CD14-positive monocyte (primary cell): ENCODE data around the gene NPHS2. TPM values are rescaled to one million over a fixed set of nuclear protein-coding genes. Genes with fewer than 3 reads are reported as not detected.

Source experiments
- DNase-seq, 3 donors: peaks; one replicate each; pipeline ENCODE4 v3.0.0-alpha.2; 2011 to 2022
- H2AFZ ChIP-seq: 2 replicates; pipeline ENCODE4 v1.6.0; 2012; ENCODE audit warnings: mild to moderate bottlenecking, low read depth, low read length, inconsistent platforms; ENCODE audit not compliant: insufficient read depth, poor library complexity, severe bottlenecking
- H3K27ac ChIP-seq, 2 donors: 1 replicate in 1 of 2; 2 replicates in 1 of 2; pipeline ENCODE4 v1.5.1; 2012 to 2013; ENCODE audit warnings: low read length in 2 of 2, control low read depth in 1 of 2, inconsistent platforms in 1 of 2, low read depth in 1 of 2, mild to moderate bottlenecking in 1 of 2
- H3K27me3 ChIP-seq, 2 donors: one replicate each; pipeline versions ENCODE4 v1.6.0 to v1.6.1; 2011 to 2013; ENCODE audit warnings: low read length in 2 of 2; ENCODE audit not compliant: control insufficient read depth in 2 of 2, insufficient read depth in 2 of 2
- H3K36me3 ChIP-seq, 2 donors: replicated peaks in 1 of 2; 1 replicate in 1 of 2; 2 replicates in 1 of 2; pipeline versions ENCODE4 v1.5.1 to v1.6.1; 2012 to 2013; ENCODE audit warnings: low read length in 2 of 2, control low read depth in 1 of 2, inconsistent platforms in 1 of 2, mild to moderate bottlenecking in 1 of 2; ENCODE audit not compliant: insufficient read depth in 2 of 2, control insufficient read depth in 1 of 2
- H3K4me1 ChIP-seq, 2 donors: 1 replicate in 1 of 2; 2 replicates in 1 of 2; pipeline versions ENCODE4 v1.5.1 to v1.6.1; 2012 to 2013; ENCODE audit warnings: low read length in 2 of 2, control low read depth in 1 of 2, inconsistent platforms in 1 of 2, mild to moderate bottlenecking in 1 of 2, moderate library complexity in 1 of 2; ENCODE audit not compliant: insufficient read depth in 2 of 2, control insufficient read depth in 1 of 2
- H3K4me2 ChIP-seq: replicated peaks from 2 replicates; pipeline ENCODE3; 2012; ENCODE audit warnings: low read length, moderate library complexity, mild to moderate bottlenecking; ENCODE audit not compliant: poor library complexity, severe bottlenecking; ENCODE audit errors: extremely low read depth
- H3K4me3 ChIP-seq, 3 experiments: fragments of 200-600 bp in 1 of 3; sonication (generic) in 1 of 3; replicated peaks in 1 of 3; 1 replicate in 2 of 3; 2 replicates in 1 of 3; pipeline ENCODE4 v1.5.1; 2011 to 2013; ENCODE audit warnings: low read length in 3 of 3, mild to moderate bottlenecking in 3 of 3, control low read depth in 2 of 3, low read depth in 2 of 3, inconsistent platforms in 1 of 3, moderate library complexity in 1 of 3
- H3K79me2 ChIP-seq: 2 replicates; pipeline ENCODE4 v1.6.0; 2012; ENCODE audit warnings: mild to moderate bottlenecking, control low read depth, inconsistent platforms, low read length, moderate library complexity; ENCODE audit not compliant: insufficient read depth
- H3K9ac ChIP-seq: 2 replicates; pipeline ENCODE4 v1.6.0; 2017; ENCODE audit warnings: low read length, mild to moderate bottlenecking; ENCODE audit not compliant: insufficient read depth, poor library complexity, severe bottlenecking
- H3K9me3 ChIP-seq, 2 donors: replicated peaks in 1 of 2; 1 replicate in 1 of 2; 2 replicates in 1 of 2; pipeline versions ENCODE4 v1.5.1 to v1.6.1; 2012 to 2013; ENCODE audit warnings: low read length in 2 of 2, control low read depth in 1 of 2; ENCODE audit not compliant: control insufficient read depth in 1 of 2, insufficient read depth in 1 of 2
- H4K20me1 ChIP-seq: 2 replicates; pipeline ENCODE4 v1.6.0; 2012; ENCODE audit warnings: mild to moderate bottlenecking, low read length, control low read depth, moderate library complexity; ENCODE audit not compliant: insufficient read depth
- H3K27ac Mint-ChIP-seq, 7 donors: one replicate each; pipeline ENCODE4 v1.8.0; 2020; ENCODE audit warnings: mild to moderate bottlenecking in 7 of 7, mixed read lengths in 7 of 7, moderate library complexity in 6 of 7, inconsistent platforms in 2 of 7
- H3K27me3 Mint-ChIP-seq, 3 donors: one replicate each; pipeline ENCODE4 v1.8.0; 2021 to 2022; ENCODE audit warnings: low read depth in 3 of 3, mild to moderate bottlenecking in 3 of 3, mixed read lengths in 3 of 3, moderate library complexity in 3 of 3, inconsistent platforms in 1 of 3
- H3K36me3 Mint-ChIP-seq, 2 donors: one replicate each; pipeline ENCODE4 v1.8.0; 2020; ENCODE audit warnings: mixed read lengths in 2 of 2, inconsistent platforms in 1 of 2, mild to moderate bottlenecking in 1 of 2
- H3K4me1 Mint-ChIP-seq: one replicate; pipeline ENCODE4 v1.8.0; 2020; ENCODE audit warnings: mild to moderate bottlenecking, mixed read lengths
- H3K4me3 Mint-ChIP-seq, 2 donors: one replicate each; pipeline ENCODE4 v1.8.0; 2020; ENCODE audit warnings: mild to moderate bottlenecking in 2 of 2, mixed read lengths in 2 of 2, moderate library complexity in 1 of 2
- H3K9me3 Mint-ChIP-seq, 7 donors: one replicate each; pipeline ENCODE4 v1.8.0; 2020 to 2022; ENCODE audit warnings: mixed read lengths in 7 of 7, mild to moderate bottlenecking in 6 of 7, moderate library complexity in 6 of 7, inconsistent platforms in 2 of 7
- WGBS: methylation state at CpG from one replicate; pipeline ENCODE4 v1.1.5; 2013; ENCODE audit warnings: missing lambda C conversion rate; ENCODE audit not compliant: insufficient coverage; 5-methylcytosine and 5-hydroxymethylcytosine counted together
- intact Hi-C, 2 donors: fragments of 100-400 bp; cut with micrococcal nuclease; formaldehyde crosslinking; loops; one replicate each; pipeline versions ENCODE4 v1.15.0 to v1.15.1; 2023
- polyA plus RNA-seq, 3 donors: library from polyadenylated mRNA; depleted of rRNA in 1 of 3; unstranded in 2 of 3; stranded (reverse) in 1 of 3; fragments of 300-500 nt in 2 of 3; fragments of >200 nt in 1 of 3; fragmentation: Illumina TruSeq in 2 of 3; gene quantifications; 1 replicate in 2 of 3; 2 replicates in 1 of 3; pipeline ENCODE4 v1.2.3, GENCODE V29; 2012 to 2021
- TF ChIP-seq, protein P1 (sequence below): fragments of 200-600 bp; IDR thresholded peaks from one replicate; pipeline ENCODE4 v1.8.0; 2022; ENCODE audit warnings: antibody characterized with exemption, mild to moderate bottlenecking

NPHS2 gene
- polyA plus RNA-seq, 3 donors: not detected

DNA sequence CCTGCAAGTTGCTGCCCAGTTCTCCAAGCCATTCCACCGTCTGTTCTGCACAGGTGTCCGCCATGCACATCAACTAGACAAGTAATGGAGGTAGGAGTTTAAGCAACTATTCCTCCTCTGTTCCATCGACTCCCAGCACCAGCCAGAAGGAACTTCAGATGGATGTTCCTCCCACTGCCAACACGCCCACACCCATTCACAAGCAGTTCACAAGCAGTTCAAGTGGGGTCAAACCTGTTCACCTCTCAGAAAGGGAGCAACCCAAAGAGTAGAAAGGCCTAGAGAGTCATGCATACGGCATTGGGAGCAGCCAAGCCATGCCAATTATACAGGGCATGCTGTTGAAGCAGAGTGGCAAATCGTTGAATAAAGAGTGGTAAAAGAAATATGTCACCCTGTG is 11.6 kb upstream of the NPHS2 start:
- H3K4me1 Mint-ChIP-seq: peaks cover 7% of the 10 kb centered on the region
- H3K4me3 Mint-ChIP-seq: peak overlapping the region in 1 of 2 donors; percentile 56
- no peak overlapping the region for H3K9ac ChIP-seq
- WGBS: 88% methylated on average over 4 of the region's 6 CpGs
- H3K27me3 Mint-ChIP-seq: peaks cover 41 to 72% (median 52%) of the 10 kb centered on the region in 3 donors
- H3K9me3 ChIP-seq: peaks cover 4 to 13% of the 10 kb centered on the region in 2 donors
- no peak overlapping the region for H2AFZ ChIP-seq
- no peak overlapping the region for H3K27ac Mint-ChIP-seq
- H3K4me3 ChIP-seq: no peak overlapping the region
- H3K36me3 Mint-ChIP-seq: no peaks in the 10 kb centered on the region
- H3K4me2 ChIP-seq: no peak overlapping the region
- H3K9me3 Mint-ChIP-seq: peaks cover 0 to 21% (median 9%) of the 10 kb centered on the region in 7 donors
- no peak overlapping the region for H3K27ac ChIP-seq
- no peaks in the 10 kb centered on the region for H3K36me3 ChIP-seq
- no peaks in the 10 kb centered on the region for H3K79me2 ChIP-seq
- intact Hi-C loops: no loop called here
- H3K27me3 ChIP-seq: peaks cover 18 to 63% of the 10 kb centered on the region in 2 donors
- DNase-seq: no peak
- peaks cover 4 to 10% of the 10 kb centered on the region in 2 donors for H3K4me1 ChIP-seq
- H4K20me1 ChIP-seq: no peaks in the 10 kb centered on the region
- TF ChIP-seq, protein P1, sequence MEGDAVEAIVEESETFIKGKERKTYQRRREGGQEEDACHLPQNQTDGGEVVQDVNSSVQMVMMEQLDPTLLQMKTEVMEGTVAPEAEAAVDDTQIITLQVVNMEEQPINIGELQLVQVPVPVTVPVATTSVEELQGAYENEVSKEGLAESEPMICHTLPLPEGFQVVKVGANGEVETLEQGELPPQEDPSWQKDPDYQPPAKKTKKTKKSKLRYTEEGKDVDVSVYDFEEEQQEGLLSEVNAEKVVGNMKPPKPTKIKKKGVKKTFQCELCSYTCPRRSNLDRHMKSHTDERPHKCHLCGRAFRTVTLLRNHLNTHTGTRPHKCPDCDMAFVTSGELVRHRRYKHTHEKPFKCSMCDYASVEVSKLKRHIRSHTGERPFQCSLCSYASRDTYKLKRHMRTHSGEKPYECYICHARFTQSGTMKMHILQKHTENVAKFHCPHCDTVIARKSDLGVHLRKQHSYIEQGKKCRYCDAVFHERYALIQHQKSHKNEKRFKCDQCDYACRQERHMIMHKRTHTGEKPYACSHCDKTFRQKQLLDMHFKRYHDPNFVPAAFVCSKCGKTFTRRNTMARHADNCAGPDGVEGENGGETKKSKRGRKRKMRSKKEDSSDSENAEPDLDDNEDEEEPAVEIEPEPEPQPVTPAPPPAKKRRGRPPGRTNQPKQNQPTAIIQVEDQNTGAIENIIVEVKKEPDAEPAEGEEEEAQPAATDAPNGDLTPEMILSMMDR: no peak

DNA sequence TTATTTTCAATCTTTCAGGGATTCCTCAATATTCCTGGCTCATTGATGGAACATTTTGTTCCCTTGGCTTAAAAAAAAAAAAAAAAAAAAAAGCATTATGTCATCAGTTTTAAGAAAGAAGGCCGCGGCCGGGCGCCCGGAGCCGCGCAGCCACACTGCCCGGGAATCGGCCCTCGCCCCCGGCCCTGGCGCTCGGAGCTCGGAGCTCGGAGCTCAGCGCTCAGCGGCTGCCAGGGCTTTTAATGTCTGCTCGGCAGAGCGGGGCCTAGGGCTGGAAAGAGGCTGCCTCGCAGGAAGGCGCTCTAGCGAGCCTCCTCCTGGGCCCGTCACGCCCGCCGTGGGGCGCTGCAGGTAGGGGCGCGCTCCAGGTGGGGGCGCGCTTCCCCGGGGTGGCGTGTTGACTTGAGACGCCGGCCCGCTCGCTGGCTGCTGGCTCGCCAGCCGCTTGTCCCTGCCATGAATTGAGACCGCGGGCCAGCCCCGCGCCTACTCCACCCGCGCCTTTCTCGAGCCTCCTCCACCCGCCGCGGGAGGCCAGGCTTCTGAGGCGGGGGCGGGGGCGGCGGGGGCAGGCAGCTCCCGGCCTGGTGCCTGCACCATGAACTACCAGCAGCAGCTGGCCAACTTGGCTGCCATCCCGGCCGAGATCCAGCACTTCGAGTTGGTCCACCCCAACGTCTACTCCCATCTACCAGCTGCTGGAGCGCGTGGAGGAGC is 10.5 kb upstream of the NPHS2 start:
- WGBS: 11% methylated on average over 60 of the region's 60 CpGs
- TF ChIP-seq, protein P1: peak; percentile 28
- H3K9ac ChIP-seq: peak overlapping the region; percentile 40
- H3K9me3 ChIP-seq: peaks cover 0 to 8% of the 10 kb centered on the region in 2 donors
- no peaks in the 10 kb centered on the region for H3K79me2 ChIP-seq
- intact Hi-C loops: no loop called here
- peak overlapping the region in 1 of 2 donors; percentile 59 for H3K4me3 Mint-ChIP-seq
- peaks cover 0 to 1% of the 10 kb centered on the region in 2 donors for H3K4me1 ChIP-seq
- peaks cover 0 to 22% (median 7%) of the 10 kb centered on the region in 7 donors for H3K9me3 Mint-ChIP-seq
- H4K20me1 ChIP-seq: no peaks in the 10 kb centered on the region
- H3K27ac ChIP-seq: no peak overlapping the region
- peaks cover 33 to 62% (median 46%) of the 10 kb centered on the region in 3 donors for H3K27me3 Mint-ChIP-seq
- peak overlapping the region in 1 of 3 experiments; percentile 34 for H3K4me3 ChIP-seq
- peak overlapping the region; percentile 57 for H3K4me2 ChIP-seq
- H3K4me1 Mint-ChIP-seq: peaks cover 6% of the 10 kb centered on the region
- H3K27ac Mint-ChIP-seq: no peak overlapping the region
- peaks cover 18 to 53% of the 10 kb centered on the region in 2 donors for H3K27me3 ChIP-seq
- no peaks in the 10 kb centered on the region for H3K36me3 ChIP-seq
- DNase-seq: no peak
- H3K36me3 Mint-ChIP-seq: no peaks in the 10 kb centered on the region
- H2AFZ ChIP-seq: no peak overlapping the region
